Karpas-422 (cell line): ENCODE results near the gene RBSN. TPM values are rescaled to one million over a fixed set of nuclear protein-coding genes. Genes with fewer than 3 reads are reported as not detected.
"Not testable (repeated sequence)": the region's sequence is repeated elsewhere in the genome, so short reads cannot be mapped to it uniquely, and the experiment has no call there.

Source experiments
- DNase-seq: peaks from one replicate; pipeline ENCODE4 v3.0.0-alpha.2; 2015
- H2AFZ ChIP-seq: fragments of 200-600 bp; sonication (generic); 2 replicates; pipeline ENCODE4 v1.6.1; 2014; ENCODE audit warnings: antibody characterized with exemption, low read length, mixed read lengths
- H3K27ac ChIP-seq: fragments of 200-600 bp; sonication (generic); 2 replicates; pipeline ENCODE4 v1.5.1; 2014; ENCODE audit warnings: mild to moderate bottlenecking, low read length, moderate library complexity
- H3K27me3 ChIP-seq: fragments of 200-600 bp; sonication (generic); 2 replicates; pipeline ENCODE4 v1.6.1; 2014; ENCODE audit warnings: low read length, mixed read lengths
- H3K36me3 ChIP-seq: fragments of 200-600 bp; sonication (generic); 2 replicates; pipeline ENCODE4 v1.6.1; 2014; ENCODE audit warnings: low read length, mixed read lengths; ENCODE audit not compliant: insufficient read depth
- H3K4me1 ChIP-seq: fragments of 200-600 bp; sonication (generic); 2 replicates; pipeline ENCODE4 v1.6.1; 2014; ENCODE audit warnings: mild to moderate bottlenecking, low read length, mixed read lengths
- H3K4me2 ChIP-seq: fragments of 200-600 bp; sonication (generic); 2 replicates; pipeline ENCODE4 v1.6.1; 2014; ENCODE audit warnings: low read length, low read depth, mild to moderate bottlenecking; ENCODE audit not compliant: poor library complexity, severe bottlenecking
- H3K4me3 ChIP-seq: fragments of 200-600 bp; sonication (generic); 2 replicates; pipeline ENCODE4 v1.5.1; 2014; ENCODE audit warnings: mild to moderate bottlenecking, antibody characterized with exemption, low read length, mixed read lengths
- H3K79me2 ChIP-seq: fragments of 200-600 bp; sonication (generic); 2 replicates; pipeline ENCODE4 v1.6.1; 2014; ENCODE audit warnings: mild to moderate bottlenecking, low read length, mixed read lengths
- H3K9ac ChIP-seq: fragments of 200-600 bp; sonication (generic); 2 replicates; pipeline ENCODE4 v1.6.0; 2014; ENCODE audit warnings: low read length
- H3K9me2 ChIP-seq: fragments of 200-600 bp; sonication (generic), shearing (Covaris generic); replicated peaks from 2 replicates; pipeline ENCODE4 v1.6.0; 2014; ENCODE audit warnings: mild to moderate bottlenecking, low read length, moderate library complexity; ENCODE audit not compliant: insufficient read depth
- H3K9me3 ChIP-seq: fragments of 300-700, 200-600 bp; sonication (generic); 2 replicates; pipeline ENCODE4 v1.6.1; 2014; ENCODE audit warnings: low read length, mixed read lengths
- H4K20me1 ChIP-seq: fragments of 200-600 bp; sonication (generic); 2 replicates; pipeline ENCODE4 v1.6.1; 2014; ENCODE audit warnings: mild to moderate bottlenecking, antibody characterized with exemption, low read length, low read depth; ENCODE audit not compliant: insufficient read depth
- total RNA-seq: library from RNA; depleted of rRNA; stranded (reverse); fragments of >200 nt; shearing (Covaris generic); gene quantifications from 2 replicates; pipeline ENCODE4 v1.2.3, GENCODE V29; 2014; ENCODE audit warnings: low replicate concordance; rRNA removed

Gene RBSN
- total RNA-seq: 11.1 and 12.2 TPM in 2 replicates

- Histone ChIP-seq H3K27me3 (no peaks in the 10 kb centered on the region), H4K20me1 (no peaks in the 10 kb centered on the region), H3K9me2 (no peaks in the 10 kb centered on the region), H3K4me1 (peaks cover 20% of the 10 kb centered on the region), H2AFZ (peak within 1 kb of the TSS; percentile 74), H3K4me3 (peak within 1 kb of the TSS; percentile 90), H3K4me2 (peak within 1 kb of the TSS; percentile 92), H3K79me2 (peaks cover 29% of the 10 kb centered on the region), H3K9me3 (no peaks in the 10 kb centered on the region), H3K9ac (peak within 1 kb of the TSS; percentile 89), H3K27ac (peak within 1 kb of the TSS; percentile 38), H3K36me3 (peaks cover 20% of the 10 kb centered on the region)
- DNase-seq: peak; percentile 99
These were observed at the start of gene RBSN for GRCh38 chr3:15098503-15099363. Gene RBSN (minus strand): TSS chr3:15099148. CDS start chr3:15096120, 3,028 bp downstream.

GRCh38 chr3:15148614-15149013 is 49.7 kb upstream of the RBSN start:
- peak; percentile 59 for DNase-seq
- H3K4me2 ChIP-seq: no peak overlapping the region
- no peaks in the 10 kb centered on the region for H3K79me2 ChIP-seq
- H3K4me1 ChIP-seq: no peaks in the 10 kb centered on the region
- no peaks in the 10 kb centered on the region for H3K27me3 ChIP-seq
- H3K27ac ChIP-seq: no peak overlapping the region
- no peaks in the 10 kb centered on the region for H3K9me2 ChIP-seq
- no peaks in the 10 kb centered on the region for H3K9me3 ChIP-seq
- H2AFZ ChIP-seq: no peak overlapping the region; the same call in 1 of the 2 replicates
- no peak overlapping the region for H3K4me3 ChIP-seq
- no peaks in the 10 kb centered on the region for H4K20me1 ChIP-seq
- no peak overlapping the region for H3K9ac ChIP-seq
- H3K36me3 ChIP-seq: no peaks in the 10 kb centered on the region

GRCh38 chr3:15136885-15137284 is 37.9 kb upstream of the RBSN start:
- H3K36me3 ChIP-seq, H3K4me2 ChIP-seq, H3K9me3 ChIP-seq, H3K9me2 ChIP-seq, DNase-seq, H4K20me1 ChIP-seq, H3K4me1 ChIP-seq, H3K27ac ChIP-seq, H2AFZ ChIP-seq, H3K27me3 ChIP-seq, H3K9ac ChIP-seq, H3K79me2 ChIP-seq, H3K4me3 ChIP-seq: not testable (repeated sequence)

- H3K36me3 ChIP-seq, H3K9ac ChIP-seq, H3K4me3 ChIP-seq, H2AFZ ChIP-seq, H3K27ac ChIP-seq, H4K20me1 ChIP-seq, DNase-seq, H3K4me1 ChIP-seq, H3K9me3 ChIP-seq, H3K27me3 ChIP-seq, H3K79me2 ChIP-seq, H3K4me2 ChIP-seq, H3K9me2 ChIP-seq: not testable (repeated sequence)
These were observed 36.0 kb upstream of the RBSN start for GRCh38 chr3:15134968-15135367.

- H3K36me3 ChIP-seq, H3K9ac ChIP-seq, H3K27me3 ChIP-seq, H3K27ac ChIP-seq, H3K4me2 ChIP-seq, H3K79me2 ChIP-seq, H3K4me3 ChIP-seq, H4K20me1 ChIP-seq, H2AFZ ChIP-seq, H3K9me3 ChIP-seq, DNase-seq, H3K4me1 ChIP-seq, H3K9me2 ChIP-seq: not testable (repeated sequence)
These were observed 29.5 kb upstream of the RBSN start for GRCh38 chr3:15128403-15128802.

GRCh38 chr3:15126975-15127374 is 28.0 kb upstream of the RBSN start:
- H3K79me2 ChIP-seq, H3K27me3 ChIP-seq, H4K20me1 ChIP-seq, H2AFZ ChIP-seq, H3K4me1 ChIP-seq, H3K36me3 ChIP-seq, H3K4me3 ChIP-seq, H3K9ac ChIP-seq, DNase-seq, H3K4me2 ChIP-seq, H3K27ac ChIP-seq, H3K9me2 ChIP-seq, H3K9me3 ChIP-seq: not testable (repeated sequence)

- DNase-seq: no peak
- no peak overlapping the region for H3K4me2 ChIP-seq
- no peaks in the 10 kb centered on the region for H4K20me1 ChIP-seq
- H3K27me3 ChIP-seq: no peaks in the 10 kb centered on the region
- no peaks in the 10 kb centered on the region for H3K4me1 ChIP-seq
- H3K9me2 ChIP-seq: no peaks in the 10 kb centered on the region
- H3K9me3 ChIP-seq: no peaks in the 10 kb centered on the region
- no peaks in the 10 kb centered on the region for H3K79me2 ChIP-seq
- no peak overlapping the region for H2AFZ ChIP-seq
- H3K4me3 ChIP-seq: no peak overlapping the region
- H3K9ac ChIP-seq: no peak overlapping the region
- H3K27ac ChIP-seq: no peak overlapping the region
- H3K36me3 ChIP-seq: no peaks in the 10 kb centered on the region
These were observed 23.4 kb upstream of the RBSN start for GRCh38 chr3:15122398-15122797.

GRCh38 chr3:15121936-15122335 is 23.0 kb upstream of the RBSN start:
- Histone ChIP-seq H3K4me3 (no peak overlapping the region), H3K36me3 (no peaks in the 10 kb centered on the region)

More at GRCh38 chr3:15121936-15122335, 23.0 kb upstream of the RBSN start:
- H3K4me1 ChIP-seq: no peaks in the 10 kb centered on the region
- H3K9me2 ChIP-seq: no peaks in the 10 kb centered on the region
- H3K27me3 ChIP-seq: no peaks in the 10 kb centered on the region
- no peaks in the 10 kb centered on the region for H3K9me3 ChIP-seq
- no peak overlapping the region for H3K27ac ChIP-seq
- no peak overlapping the region for H3K9ac ChIP-seq
- no peak for DNase-seq
- H4K20me1 ChIP-seq: no peaks in the 10 kb centered on the region
- no peaks in the 10 kb centered on the region for H3K79me2 ChIP-seq
- no peak overlapping the region for H2AFZ ChIP-seq
- H3K4me2 ChIP-seq: no peak overlapping the region
